ENCODE results near the gene SERGEF.

Gene SERGEF

DNA sequence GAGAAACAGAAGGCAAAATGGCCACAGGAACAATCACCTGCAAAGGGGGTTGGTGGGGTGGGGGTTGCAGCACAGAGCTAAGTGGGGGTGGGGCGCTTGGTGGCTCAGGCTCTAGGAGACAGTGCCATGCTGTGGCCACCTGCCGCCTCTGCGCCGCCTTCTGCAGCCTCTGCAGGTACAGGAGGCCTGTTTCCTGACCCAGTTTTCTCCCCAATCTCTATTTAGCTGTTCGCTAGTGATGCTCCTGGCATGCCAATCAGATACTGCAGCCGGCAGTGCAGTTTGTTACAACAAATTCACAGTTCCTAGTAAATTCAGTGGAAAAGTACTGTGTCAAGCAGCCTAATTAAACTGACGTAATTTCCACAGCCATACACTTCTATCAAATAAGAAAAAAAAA, 106.4 kb downstream of the SERGEF start:
- Histone ChIP-seq H3F3A (ENCODE audit: insufficient read depth) (no peaks in the 10 kb centered on the region), H3K79me2 (ENCODE audit: insufficient read depth, low read length) (no peaks in the 10 kb centered on the region), H4K20me1 (ENCODE audit: low read depth, low read length) (no peaks in the 10 kb centered on the region), H3K9ac (ENCODE audit: low read length) (no peak overlapping the region), H2AFZ (ENCODE audit: low read depth, low read length, severe bottlenecking) (no peak overlapping the region), H3K9me2 (replicated peaks; ENCODE audit: insufficient read depth, low read length) (no peaks in the 10 kb centered on the region), H3K4me2 (ENCODE audit: low read depth, low read length, poor library complexity, severe bottlenecking) (no peak overlapping the region), H3K27me3 (ENCODE audit: low read length) (no peaks in the 10 kb centered on the region), H3K36me3 (ENCODE audit: low read length) (no peaks in the 10 kb centered on the region), H3K4me3 (ENCODE audit: insufficient read depth, low read length, poor library complexity, severe bottlenecking) (no peak overlapping the region), H3K27ac (ENCODE audit: low read depth, low read length) (no peak overlapping the region), H3K9me3 (ENCODE audit: insufficient read depth, low read length) (no peaks in the 10 kb centered on the region)
- TF ChIP-seq, protein P1, sequence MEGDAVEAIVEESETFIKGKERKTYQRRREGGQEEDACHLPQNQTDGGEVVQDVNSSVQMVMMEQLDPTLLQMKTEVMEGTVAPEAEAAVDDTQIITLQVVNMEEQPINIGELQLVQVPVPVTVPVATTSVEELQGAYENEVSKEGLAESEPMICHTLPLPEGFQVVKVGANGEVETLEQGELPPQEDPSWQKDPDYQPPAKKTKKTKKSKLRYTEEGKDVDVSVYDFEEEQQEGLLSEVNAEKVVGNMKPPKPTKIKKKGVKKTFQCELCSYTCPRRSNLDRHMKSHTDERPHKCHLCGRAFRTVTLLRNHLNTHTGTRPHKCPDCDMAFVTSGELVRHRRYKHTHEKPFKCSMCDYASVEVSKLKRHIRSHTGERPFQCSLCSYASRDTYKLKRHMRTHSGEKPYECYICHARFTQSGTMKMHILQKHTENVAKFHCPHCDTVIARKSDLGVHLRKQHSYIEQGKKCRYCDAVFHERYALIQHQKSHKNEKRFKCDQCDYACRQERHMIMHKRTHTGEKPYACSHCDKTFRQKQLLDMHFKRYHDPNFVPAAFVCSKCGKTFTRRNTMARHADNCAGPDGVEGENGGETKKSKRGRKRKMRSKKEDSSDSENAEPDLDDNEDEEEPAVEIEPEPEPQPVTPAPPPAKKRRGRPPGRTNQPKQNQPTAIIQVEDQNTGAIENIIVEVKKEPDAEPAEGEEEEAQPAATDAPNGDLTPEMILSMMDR (IDR thresholded peaks at IDR 0.05; ENCODE audit: insufficient read depth, low read length, poor library complexity, severe bottlenecking), result no peak
- no peak for TF ChIP-seq EZH2phosphoT487 (conservative IDR thresholded peaks at IDR 0.05; ENCODE audit: low read length)

DNA sequence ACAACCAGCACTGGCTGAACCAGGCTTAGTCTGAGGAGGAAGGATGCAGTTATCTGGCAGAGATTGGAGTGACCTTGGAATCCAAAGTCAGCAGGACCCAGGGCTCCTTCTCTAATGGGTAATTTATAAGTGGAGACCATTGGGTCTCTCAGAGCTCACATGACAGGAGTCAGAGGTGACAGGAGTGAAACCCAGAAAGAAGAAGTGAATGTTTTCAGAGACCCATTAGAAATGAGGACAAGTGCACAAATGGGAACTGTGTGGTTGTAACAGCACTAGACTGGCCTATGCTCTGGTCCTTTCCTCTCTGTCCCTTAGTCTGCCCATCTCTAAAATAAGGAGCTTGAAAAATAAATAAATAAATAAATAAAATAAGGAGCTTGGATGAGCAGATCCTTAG, 107.4 kb downstream of the SERGEF start:
- H2AFZ ChIP-seq (ENCODE audit: low read depth, low read length, severe bottlenecking), result no peak overlapping the region
- no peaks in the 10 kb centered on the region for H4K20me1 ChIP-seq (ENCODE audit: low read depth, low read length)
- H3K9me3 ChIP-seq (ENCODE audit: insufficient read depth, low read length), result no peaks in the 10 kb centered on the region
- H3F3A ChIP-seq (ENCODE audit: insufficient read depth), result no peaks in the 10 kb centered on the region
- H3K36me3 ChIP-seq (ENCODE audit: low read length), result no peaks in the 10 kb centered on the region
- no peak overlapping the region for H3K4me2 ChIP-seq (ENCODE audit: low read depth, low read length, poor library complexity, severe bottlenecking)
- H3K27me3 ChIP-seq (ENCODE audit: low read length), result no peaks in the 10 kb centered on the region
- H3K9me2 ChIP-seq (replicated peaks; ENCODE audit: insufficient read depth, low read length), result no peaks in the 10 kb centered on the region
- no peaks in the 10 kb centered on the region for H3K79me2 ChIP-seq (ENCODE audit: insufficient read depth, low read length)
- TF ChIP-seq, protein P1 (IDR thresholded peaks at IDR 0.05; ENCODE audit: insufficient read depth, low read length, poor library complexity, severe bottlenecking), result no peak
- TF ChIP-seq EZH2phosphoT487 (conservative IDR thresholded peaks at IDR 0.05; ENCODE audit: low read length), result no peak
- H3K27ac ChIP-seq (ENCODE audit: low read depth, low read length), result no peak overlapping the region
- H3K4me3 ChIP-seq (ENCODE audit: insufficient read depth, low read length, poor library complexity, severe bottlenecking), result no peak overlapping the region
- H3K9ac ChIP-seq (ENCODE audit: low read length), result no peak overlapping the region

GRCh38 chr11:17901481-17901880, 111.4 kb downstream of the SERGEF start:
- Histone ChIP-seq H3K9me3 (ENCODE audit: insufficient read depth, low read length) (no peaks in the 10 kb centered on the region), H3K9ac (ENCODE audit: low read length) (no peak overlapping the region), H3K9me2 (replicated peaks; ENCODE audit: insufficient read depth, low read length) (no peaks in the 10 kb centered on the region), H3K4me2 (ENCODE audit: low read depth, low read length, poor library complexity, severe bottlenecking) (no peak overlapping the region), H3K27me3 (ENCODE audit: low read length) (no peaks in the 10 kb centered on the region), H3K4me3 (ENCODE audit: insufficient read depth, low read length, poor library complexity, severe bottlenecking) (no peak overlapping the region), H2AFZ (ENCODE audit: low read depth, low read length, severe bottlenecking) (no peak overlapping the region), H3K79me2 (ENCODE audit: insufficient read depth, low read length) (no peaks in the 10 kb centered on the region), H3K27ac (ENCODE audit: low read depth, low read length) (no peak overlapping the region), H3F3A (ENCODE audit: insufficient read depth) (no peaks in the 10 kb centered on the region), H4K20me1 (ENCODE audit: low read depth, low read length) (no peaks in the 10 kb centered on the region), H3K36me3 (ENCODE audit: low read length) (no peaks in the 10 kb centered on the region)
- TF ChIP-seq, protein P1 (IDR thresholded peaks at IDR 0.05; ENCODE audit: insufficient read depth, low read length, poor library complexity, severe bottlenecking), result no peak
- no peak for TF ChIP-seq EZH2phosphoT487 (conservative IDR thresholded peaks at IDR 0.05; ENCODE audit: low read length)
